Uterus (tissue), 2 donors: Measurements from ENCODE around the gene ANKRD24.

ENCODE experiments used
- POLR2A ChIP-seq, 2 donors: fragments of 450-650 bp; IDR thresholded peaks; one replicate each; pipeline ENCODE4 v1.6.1; 2016; ENCODE audit warnings: antibody characterized with exemption in 2 of 2, mild to moderate bottlenecking in 1 of 2, moderate library complexity in 1 of 2
- TF ChIP-seq, protein P1 (sequence below), 4 experiments: fragments of 200-600 bp in 2 of 4; fragments of 450-650 bp in 2 of 4; sonication (generic) in 2 of 4; IDR thresholded peaks; one replicate each; pipeline ENCODE4 v1.5.1; 2016 to 2019; ENCODE audit warnings: antibody characterized with exemption in 4 of 4, mild to moderate bottlenecking in 2 of 4, moderate library complexity in 1 of 4

- TF ChIP-seq, protein P1, sequence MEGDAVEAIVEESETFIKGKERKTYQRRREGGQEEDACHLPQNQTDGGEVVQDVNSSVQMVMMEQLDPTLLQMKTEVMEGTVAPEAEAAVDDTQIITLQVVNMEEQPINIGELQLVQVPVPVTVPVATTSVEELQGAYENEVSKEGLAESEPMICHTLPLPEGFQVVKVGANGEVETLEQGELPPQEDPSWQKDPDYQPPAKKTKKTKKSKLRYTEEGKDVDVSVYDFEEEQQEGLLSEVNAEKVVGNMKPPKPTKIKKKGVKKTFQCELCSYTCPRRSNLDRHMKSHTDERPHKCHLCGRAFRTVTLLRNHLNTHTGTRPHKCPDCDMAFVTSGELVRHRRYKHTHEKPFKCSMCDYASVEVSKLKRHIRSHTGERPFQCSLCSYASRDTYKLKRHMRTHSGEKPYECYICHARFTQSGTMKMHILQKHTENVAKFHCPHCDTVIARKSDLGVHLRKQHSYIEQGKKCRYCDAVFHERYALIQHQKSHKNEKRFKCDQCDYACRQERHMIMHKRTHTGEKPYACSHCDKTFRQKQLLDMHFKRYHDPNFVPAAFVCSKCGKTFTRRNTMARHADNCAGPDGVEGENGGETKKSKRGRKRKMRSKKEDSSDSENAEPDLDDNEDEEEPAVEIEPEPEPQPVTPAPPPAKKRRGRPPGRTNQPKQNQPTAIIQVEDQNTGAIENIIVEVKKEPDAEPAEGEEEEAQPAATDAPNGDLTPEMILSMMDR (IDR thresholded peaks at IDR 0.05): no peak
- TF ChIP-seq POLR2A (IDR thresholded peaks at IDR 0.05): no peak
Observed at GRCh38 chr19:4220188-4220587, 37.7 kb downstream of the ANKRD24 start.
